Stimulated activated effector memory CD8-positive, alpha-beta T cell treated with anti-CD3 and anti-CD28 coated beads, Interleukin-12 subunit alpha, Interleukin-12 subunit beta, amount 100 ng/mL, for 72 hours (primary cell): Measurements from ENCODE around the gene USP10.
A peak's percentile ranks its signal among the peaks of the same experiment; 100 is the strongest.
"Not testable (repeated sequence)": the region's sequence is repeated elsewhere in the genome, so short reads cannot be mapped to it uniquely, and the experiment has no call there.

Experiments
- ATAC-seq: fragments of 150-1000 bp; cut with Tn5 transposase; 2 replicates; pipeline ENCODE4 v1.10.0; 2021
- DNase-seq, 2 donors: peaks; one replicate each; pipeline ENCODE4 v3.0.0; 2021 to 2022; ENCODE audit warnings: low spot score in 2 of 2
- H3K27ac Mint-ChIP-seq: one replicate; pipeline ENCODE4 v1.8.0; 2022; ENCODE audit warnings: mild to moderate bottlenecking, mixed read lengths
- H3K36me3 Mint-ChIP-seq: one replicate; pipeline ENCODE4 v1.8.0; 2022; ENCODE audit warnings: mild to moderate bottlenecking, mixed read lengths
- H3K4me1 Mint-ChIP-seq: one replicate; pipeline ENCODE4 v1.8.0; 2022; ENCODE audit warnings: mixed read lengths
- H3K4me3 Mint-ChIP-seq: one replicate; pipeline ENCODE4 v1.8.0; 2022; ENCODE audit warnings: mild to moderate bottlenecking, mixed read lengths
- H3K9me3 Mint-ChIP-seq: one replicate; pipeline ENCODE4 v1.8.0; 2022; ENCODE audit warnings: mixed read lengths

Gene USP10

GRCh38 chr16:84740596-84741116, 40.9 kb downstream of the USP10 start:
- DNase-seq (no peak), ATAC-seq (no peak)
- Mint-ChIP-seq H3K9me3 (no peaks in the 10 kb centered on the region), H3K4me1 (peaks cover 37% of the 10 kb centered on the region), H3K27ac (no peak overlapping the region), H3K36me3 (peaks cover 79% of the 10 kb centered on the region), H3K4me3 (no peak overlapping the region)

GRCh38 chr16:84741340-84741830, 41.6 kb downstream of the USP10 start:
- peaks cover 30% of the 10 kb centered on the region for H3K4me1 Mint-ChIP-seq
- peaks cover 79% of the 10 kb centered on the region for H3K36me3 Mint-ChIP-seq
- H3K27ac Mint-ChIP-seq: no peak overlapping the region
- no peak for DNase-seq
- H3K9me3 Mint-ChIP-seq: no peaks in the 10 kb centered on the region
- H3K4me3 Mint-ChIP-seq: no peak overlapping the region
- peak; percentile 59 for ATAC-seq

GRCh38 chr16:84742641-84743092, 42.9 kb downstream of the USP10 start:
- DNase-seq: no peak
- H3K27ac Mint-ChIP-seq: peak overlapping the region; percentile 43
- H3K9me3 Mint-ChIP-seq: no peaks in the 10 kb centered on the region
- peaks cover 28% of the 10 kb centered on the region for H3K4me1 Mint-ChIP-seq
- no peak overlapping the region for H3K4me3 Mint-ChIP-seq
- no peak for ATAC-seq
- peaks cover 80% of the 10 kb centered on the region for H3K36me3 Mint-ChIP-seq

- Mint-ChIP-seq H3K4me1 (peaks cover 29% of the 10 kb centered on the region), H3K4me3 (no peak overlapping the region), H3K9me3 (no peaks in the 10 kb centered on the region), H3K36me3 (peaks cover 72% of the 10 kb centered on the region), H3K27ac (no peak overlapping the region)
- no peak for DNase-seq
- ATAC-seq: no peak
Measured at GRCh38 chr16:84746231-84746630, 46.4 kb downstream of the USP10 start.

GRCh38 chr16:84746875-84747274, 47.1 kb downstream of the USP10 start:
- peaks cover 66% of the 10 kb centered on the region for H3K36me3 Mint-ChIP-seq

GRCh38 chr16:84748247-84748646, 48.4 kb downstream of the USP10 start:
- not testable (repeated sequence) for ATAC-seq, H3K4me3 Mint-ChIP-seq, DNase-seq, H3K27ac Mint-ChIP-seq, H3K9me3 Mint-ChIP-seq
- Mint-ChIP-seq H3K4me1 (peaks cover 31% of the 10 kb centered on the region), H3K36me3 (peaks cover 65% of the 10 kb centered on the region)

More at GRCh38 chr16:84746875-84747274, 47.1 kb downstream of the USP10 start:
- DNase-seq: no peak
- Mint-ChIP-seq H3K9me3 (no peaks in the 10 kb centered on the region), H3K27ac (no peak overlapping the region), H3K4me1 (peaks cover 29% of the 10 kb centered on the region), H3K4me3 (no peak overlapping the region)
- ATAC-seq: no peak

GRCh38 chr16:84749072-84749471, 49.3 kb downstream of the USP10 start:
- no peak for ATAC-seq
- H3K36me3 Mint-ChIP-seq: peaks cover 60% of the 10 kb centered on the region
- no peak overlapping the region for H3K27ac Mint-ChIP-seq
- H3K4me3 Mint-ChIP-seq: no peak overlapping the region
- DNase-seq: no peak
- H3K4me1 Mint-ChIP-seq: peaks cover 39% of the 10 kb centered on the region
- no peaks in the 10 kb centered on the region for H3K9me3 Mint-ChIP-seq

GRCh38 chr16:84749815-84750214, 50.0 kb downstream of the USP10 start:
- no peaks in the 10 kb centered on the region for H3K9me3 Mint-ChIP-seq
- DNase-seq: no peak
- peaks cover 47% of the 10 kb centered on the region for H3K4me1 Mint-ChIP-seq
- peaks cover 53% of the 10 kb centered on the region for H3K36me3 Mint-ChIP-seq
- H3K27ac Mint-ChIP-seq: no peak overlapping the region
- ATAC-seq: no peak
- no peak overlapping the region for H3K4me3 Mint-ChIP-seq

- Mint-ChIP-seq H3K9me3 (no peaks in the 10 kb centered on the region), H3K4me3 (no peak overlapping the region), H3K36me3 (peaks cover 50% of the 10 kb centered on the region), H3K4me1 (peaks cover 54% of the 10 kb centered on the region), H3K27ac (no peak overlapping the region)
- DNase-seq: no peak
- no peak for ATAC-seq
Measured at GRCh38 chr16:84750575-84750974, 50.8 kb downstream of the USP10 start.

- H3K4me3 Mint-ChIP-seq: no peak overlapping the region
- H3K36me3 Mint-ChIP-seq: peaks cover 45% of the 10 kb centered on the region
- no peak overlapping the region for H3K27ac Mint-ChIP-seq
- no peak for ATAC-seq
- peaks cover 60% of the 10 kb centered on the region for H3K4me1 Mint-ChIP-seq
- DNase-seq: no peak
- H3K9me3 Mint-ChIP-seq: no peaks in the 10 kb centered on the region
Measured at GRCh38 chr16:84751241-84751640, 51.4 kb downstream of the USP10 start.

- no peak for DNase-seq
- Mint-ChIP-seq H3K9me3 (no peaks in the 10 kb centered on the region), H3K36me3 (peaks cover 43% of the 10 kb centered on the region), H3K4me1 (peaks cover 64% of the 10 kb centered on the region), H3K27ac (peak overlapping the region; percentile 58), H3K4me3 (peak overlapping the region; percentile 37)
- peak; percentile 88 for ATAC-seq
Measured at GRCh38 chr16:84751947-84752346, 52.1 kb downstream of the USP10 start.

GRCh38 chr16:84752600-84752999, 52.8 kb downstream of the USP10 start:
- Mint-ChIP-seq H3K36me3 (peaks cover 40% of the 10 kb centered on the region), H3K27ac (peak overlapping the region; percentile 58), H3K4me3 (peak overlapping the region; percentile 37), H3K9me3 (no peaks in the 10 kb centered on the region), H3K4me1 (peaks cover 71% of the 10 kb centered on the region)
- DNase-seq: no peak
- peak; percentile 55 for ATAC-seq

- ATAC-seq: peak; percentile 3
- DNase-seq: no peak
- no peaks in the 10 kb centered on the region for H3K9me3 Mint-ChIP-seq
- peaks cover 35% of the 10 kb centered on the region for H3K36me3 Mint-ChIP-seq
- no peak overlapping the region for H3K27ac Mint-ChIP-seq
- no peak overlapping the region for H3K4me3 Mint-ChIP-seq
- H3K4me1 Mint-ChIP-seq: peaks cover 81% of the 10 kb centered on the region
Measured at GRCh38 chr16:84753412-84754326, 53.9 kb downstream of the USP10 start.

GRCh38 chr16:84754353-84754856, 54.6 kb downstream of the USP10 start:
- Mint-ChIP-seq H3K36me3 (peaks cover 36% of the 10 kb centered on the region), H3K4me1 (peaks cover 84% of the 10 kb centered on the region), H3K4me3 (peak overlapping the region; percentile 26), H3K9me3 (no peaks in the 10 kb centered on the region), H3K27ac (no peak overlapping the region)
- peak; percentile 81 for ATAC-seq
- peak; percentile 60 to 82 for DNase-seq

GRCh38 chr16:84754956-84755672, 55.3 kb downstream of the USP10 start:
- peak overlapping the region; percentile 78 for H3K27ac Mint-ChIP-seq
- H3K9me3 Mint-ChIP-seq: no peaks in the 10 kb centered on the region
- ATAC-seq (no peak), DNase-seq (no peak)
- H3K4me3 Mint-ChIP-seq: peak overlapping the region; percentile 26
- H3K4me1 Mint-ChIP-seq: peaks cover 84% of the 10 kb centered on the region
- H3K36me3 Mint-ChIP-seq: peaks cover 42% of the 10 kb centered on the region
